Spleen (tissue), 7 donors: ENCODE data around the gene RCCD1.

Source experiments
- CTCF ChIP-seq, 11 experiments: fragments of 200-600 bp in 7 of 11; fragments of 450-650 bp in 4 of 11; sonication (generic) in 4 of 11; IDR thresholded peaks in 8 of 11; conservative IDR thresholded peaks in 3 of 11; 1 replicate in 7 of 11; 2 replicates in 4 of 11; pipeline versions ENCODE4 v1.4.0 to v1.8.0; 2016 to 2021; ENCODE audit warnings: antibody characterized with exemption in 11 of 11, inconsistent platforms in 4 of 11, mild to moderate bottlenecking in 1 of 11
- POLR2A ChIP-seq, 3 donors: fragments of 450-650 bp; IDR thresholded peaks; one replicate each; pipeline ENCODE4 v1.5.1; 2017; ENCODE audit warnings: antibody characterized with exemption in 3 of 3, mild to moderate bottlenecking in 1 of 3
- POLR2AphosphoS5 ChIP-seq, 3 donors: sonication (generic); formaldehyde crosslinking; IDR thresholded peaks; one replicate each; pipeline ENCODE4 v1.5.1; 2017; ENCODE audit warnings: antibody characterized with exemption in 3 of 3
- donor health status: DM: no; HTN: no; CAD: no; lungs with moderate emphysema.
- donor health status: DM: no; HTN: no; CAD: no.
- donor health status: DM: no; HTN: no; CAD: no.

DNA sequence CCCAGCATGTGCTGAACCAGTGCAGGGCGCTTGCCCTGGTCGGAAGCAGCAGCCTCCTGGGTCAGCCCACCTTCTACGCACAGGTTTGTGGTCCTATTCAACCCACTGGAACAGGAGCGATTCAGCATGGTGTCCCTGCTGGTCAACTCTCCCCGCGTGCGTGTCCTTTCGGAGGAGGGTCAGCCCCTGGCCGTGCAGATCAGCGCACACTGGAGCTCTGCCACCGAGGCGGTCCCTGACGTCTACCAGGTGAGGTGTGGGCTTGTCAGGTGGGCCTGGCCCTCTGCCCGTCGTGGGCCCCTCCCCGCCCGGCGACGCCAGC lies 43.4 kb upstream of the RCCD1 start:
- TF ChIP-seq POLR2A (IDR thresholded peaks at IDR 0.05) (no peak), CTCF (IDR thresholded peaks at IDR 0.05 in 8 of 11, conservative IDR thresholded peaks at IDR 0.05 in 3 of 11) (no peak), POLR2AphosphoS5 (IDR thresholded peaks at IDR 0.05) (no peak)
